ENCODE data around the gene PPP1R3G.

Gene PPP1R3G

GRCh38 chr6:5109436-5109835, 24.3 kb downstream of the PPP1R3G start:
- in situ Hi-C loops (cut with HindIII; ENCODE audit: low sequenced_read_pairs) = no loop called here
- no peak for DNase-seq (ENCODE audit: low read depth)
- no peak overlapping the region for H3K4me3 ChIP-seq (ENCODE audit: low read depth, low read length)
- no peak for TF ChIP-seq CTCF (IDR thresholded peaks at IDR 0.05; ENCODE audit: low read depth, low read length, missing control alignments)

DNA sequence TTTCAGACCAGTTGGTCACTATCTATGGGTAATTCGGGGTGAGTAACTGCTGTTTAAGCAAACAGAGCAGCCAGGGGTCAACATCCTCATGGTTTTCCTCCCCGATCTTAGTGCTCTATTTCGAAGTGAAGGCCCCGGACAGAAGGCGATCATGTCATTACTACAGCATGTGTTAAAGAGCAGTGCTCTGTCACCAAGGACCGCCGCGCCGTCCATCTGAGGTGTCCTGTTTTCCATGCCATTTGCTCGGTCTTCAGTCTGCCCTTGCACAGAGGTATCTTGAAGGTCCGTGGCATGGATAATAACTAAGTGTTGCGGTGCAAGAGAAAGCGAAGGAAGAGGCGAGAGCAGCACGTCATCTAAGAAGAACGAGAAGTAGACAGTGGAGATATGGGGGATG, 25.1 kb downstream of the PPP1R3G start:
- no peak for DNase-seq (ENCODE audit: low read depth)
- H3K4me3 ChIP-seq (ENCODE audit: low read depth, low read length) = no peak overlapping the region
- no peak for TF ChIP-seq CTCF (IDR thresholded peaks at IDR 0.05; ENCODE audit: low read depth, low read length, missing control alignments)
- in situ Hi-C loops (cut with HindIII; ENCODE audit: low sequenced_read_pairs) = no loop called here

- TF ChIP-seq CTCF (IDR thresholded peaks at IDR 0.05; ENCODE audit: low read depth, low read length, missing control alignments) = no peak
- in situ Hi-C loops (cut with HindIII; ENCODE audit: low sequenced_read_pairs) = no loop called here
- no peak overlapping the region for H3K4me3 ChIP-seq (ENCODE audit: low read depth, low read length)
- no peak for DNase-seq (ENCODE audit: low read depth)
Observed at GRCh38 chr6:5111626-5112025, 26.5 kb downstream of the PPP1R3G start.

GRCh38 chr6:5112066-5112799, 27.1 kb downstream of the PPP1R3G start:
- H3K4me3 ChIP-seq (ENCODE audit: low read depth, low read length) = no peak overlapping the region
- DNase-seq (ENCODE audit: low read depth) = no peak
- no peak for TF ChIP-seq CTCF (IDR thresholded peaks at IDR 0.05; ENCODE audit: low read depth, low read length, missing control alignments)
- in situ Hi-C loops (cut with HindIII; ENCODE audit: low sequenced_read_pairs) = no loop called here

DNA sequence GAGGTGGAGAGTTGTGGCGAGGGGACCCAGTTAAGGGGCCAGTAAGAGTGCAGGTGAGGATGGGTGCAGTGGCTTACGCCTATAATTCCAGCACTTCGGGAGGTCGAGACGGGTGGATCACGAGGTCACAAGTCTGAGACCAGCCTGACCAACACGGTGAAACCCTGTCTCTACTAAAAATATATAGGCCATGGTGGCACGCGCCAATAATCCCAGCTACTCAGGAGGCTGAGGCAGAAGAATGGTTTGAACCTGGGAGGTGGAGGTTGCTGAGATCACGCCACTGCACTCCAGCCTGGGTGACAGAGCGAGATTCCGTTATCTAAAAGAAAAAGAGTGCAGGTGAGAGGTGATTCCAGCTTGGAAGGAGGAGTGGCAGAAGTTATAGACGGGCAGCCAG, 28.0 kb downstream of the PPP1R3G start:
- DNase-seq (ENCODE audit: low read depth) = no peak
- no peak overlapping the region for H3K4me3 ChIP-seq (ENCODE audit: low read depth, low read length)
- in situ Hi-C loops (cut with HindIII; ENCODE audit: low sequenced_read_pairs) = no loop called here
- no peak for TF ChIP-seq CTCF (IDR thresholded peaks at IDR 0.05; ENCODE audit: low read depth, low read length, missing control alignments)

- TF ChIP-seq CTCF (IDR thresholded peaks at IDR 0.05; ENCODE audit: low read depth, low read length, missing control alignments) = peak; percentile 60
- in situ Hi-C loops (cut with HindIII; ENCODE audit: low sequenced_read_pairs) = no loop called here
- H3K4me3 ChIP-seq (ENCODE audit: low read depth, low read length) = no peak overlapping the region
- DNase-seq (ENCODE audit: low read depth) = peak; percentile 24
Observed at GRCh38 chr6:5115168-5115567, 30.0 kb downstream of the PPP1R3G start.
